ENCODE data around the gene HSP90AA1.

HSP90AA1 gene

GRCh38 chr14:102039157-102039556 lies 47.7 kb downstream of the HSP90AA1 start:
- DNase-seq (ENCODE audit: low spot score), result no peak

GRCh38 chr14:102037686-102038085 lies 49.2 kb downstream of the HSP90AA1 start:
- DNase-seq (ENCODE audit: low spot score), result no peak

GRCh38 chr14:102035914-102036313 lies 50.9 kb downstream of the HSP90AA1 start:
- DNase-seq (ENCODE audit: low spot score), result no peak

- no peak for DNase-seq (ENCODE audit: low spot score)
Measured at GRCh38 chr14:102034301-102034700, 52.5 kb downstream of the HSP90AA1 start.

GRCh38 chr14:102033241-102033640 lies 53.6 kb downstream of the HSP90AA1 start:
- no peak for DNase-seq (ENCODE audit: low spot score)
